Kidney (tissue), 14 donors: Measurements from ENCODE around the gene STX11. TPM values are rescaled to one million over a fixed set of nuclear protein-coding genes. Genes with fewer than 3 reads are reported as not detected.
A peak's percentile ranks its signal among the peaks of the same experiment; 100 is the strongest.

Experiments used
- DNase-seq, 5 donors: peaks; one replicate each; pipeline ENCODE4 v3.0.0-alpha.2; 2013 to 2020
- FAIRE-seq: peaks from 2 replicates; lab custom pipeline; 2012; peaks lifted over from hg19 to GRCh38; lab: Jason Lieb, UNC
- H3K27ac ChIP-seq, 2 donors: one replicate each; pipeline ENCODE4 v1.7.0; 2013; ENCODE audit warnings: low read depth in 2 of 2, low read length in 2 of 2, inconsistent platforms in 1 of 2
- H3K27me3 ChIP-seq: one replicate; pipeline ENCODE4 v1.7.1; 2013; ENCODE audit warnings: low read length, inconsistent platforms; ENCODE audit not compliant: control insufficient read depth, insufficient read depth
- H3K36me3 ChIP-seq, 3 donors: one replicate each; pipeline versions ENCODE4 v1.7.0 to v1.7.1; 2013; ENCODE audit warnings: low read length in 3 of 3, control low read depth in 1 of 3, inconsistent platforms in 1 of 3; ENCODE audit not compliant: insufficient read depth in 3 of 3, control insufficient read depth in 2 of 3
- H3K4me1 ChIP-seq, 3 donors: one replicate each; pipeline versions ENCODE4 v1.7.0 to v1.7.1; 2013; ENCODE audit warnings: low read length in 3 of 3, inconsistent platforms in 1 of 3, low read depth in 1 of 3; ENCODE audit not compliant: control insufficient read depth in 2 of 3, insufficient read depth in 2 of 3
- H3K4me3 ChIP-seq, 3 donors: one replicate each; pipeline versions ENCODE4 v1.7.0 to v1.8.1; 2013; ENCODE audit warnings: low read length in 3 of 3, control low read depth in 1 of 3, inconsistent platforms in 1 of 3
- H3K9ac ChIP-seq, 3 donors: one replicate each; pipeline versions ENCODE4 v1.7.0 to v1.7.1; 2013; ENCODE audit warnings: low read length in 3 of 3, control low read depth in 1 of 3, inconsistent platforms in 1 of 3
- H3K9me3 ChIP-seq, 3 donors: one replicate each; pipeline versions ENCODE4 v1.7.0 to v1.7.1; 2013; ENCODE audit warnings: low read length in 3 of 3, control low read depth in 1 of 3, inconsistent platforms in 1 of 3; ENCODE audit not compliant: control insufficient read depth in 2 of 3, insufficient read depth in 1 of 3
- CTCF ChIP-seq: IDR thresholded peaks from 3 replicates; pipeline ENCODE4 v1.5.1; 2012; ENCODE audit warnings: mild to moderate bottlenecking, moderate library complexity, borderline replicate concordance; ENCODE audit not compliant: insufficient read depth; ENCODE audit errors: extremely low read depth
- intact Hi-C: fragments of 100-400 bp; cut with DNase I; formaldehyde crosslinking; loops from one replicate; pipeline ENCODE4 v1.11.1; 2022
- polyA plus RNA-seq: library from polyadenylated mRNA; stranded (reverse); fragments of 350-450 nt; fragmentation: Illumina TruSeq; extraction: RNeasy Lipid Tissue Mini Kit (QIAGEN cat#74804); gene quantifications from one replicate; pipeline ENCODE4 v1.2.3, GENCODE V29; 2014; ENCODE audit warnings: low read depth, low replicate concordance; ENCODE audit not compliant: insufficient read depth
- total RNA-seq: library from RNA; stranded (reverse); fragmentation: NEBNext Ultra II Directional; extraction: Animal tissue kit (Norgen Biotek cat#: 25700); gene quantifications from one replicate; pipeline ENCODE4 v1.2.1, GENCODE V29; 2021
- donor health status: control.
- donor health status: control.
- donor health status: control.
- donor health status: control.
- donor health status: control.
- donor health status: DM: yes; HTN: yes; CAD: no.
- donor health status: Normal renal cell carcinoma (clear cell type).

Gene STX11
- total and polyA plus RNA-seq, 2 donors from 2014 or later: 2.0 to 6.7 TPM

- FAIRE-seq: no peak
Observed at GRCh38 chr6:144231721-144232120, 81.4 kb downstream of the STX11 start.

GRCh38 chr6:144232176-144232831 lies 82.0 kb downstream of the STX11 start:
- Histone ChIP-seq H3K4me3 (no peak overlapping the region), H3K9ac (no peak overlapping the region), H3K36me3 (no peaks in the 10 kb centered on the region), H3K9me3 (no peaks in the 10 kb centered on the region), H3K27me3 (no peaks in the 10 kb centered on the region), H3K4me1 (no peaks in the 10 kb centered on the region), H3K27ac (no peak overlapping the region)
- intact Hi-C loops: no loop called here
- no peak for FAIRE-seq
- DNase-seq: peak in 2 of 5 donors; percentile 5 to 19
- no peak for TF ChIP-seq CTCF

More at GRCh38 chr6:144231721-144232120, 81.4 kb downstream of the STX11 start:
- no peak for TF ChIP-seq CTCF
- H3K9ac ChIP-seq: no peak overlapping the region
- H3K36me3 ChIP-seq: no peaks in the 10 kb centered on the region
- no peaks in the 10 kb centered on the region for H3K9me3 ChIP-seq
- DNase-seq: no peak
- H3K27me3 ChIP-seq: no peaks in the 10 kb centered on the region
- H3K4me1 ChIP-seq: no peaks in the 10 kb centered on the region
- intact Hi-C loops: no loop called here
- no peak overlapping the region for H3K4me3 ChIP-seq
- H3K27ac ChIP-seq: no peak overlapping the region

GRCh38 chr6:144232832-144233230 lies 82.5 kb downstream of the STX11 start:
- Histone ChIP-seq H3K9ac (no peak overlapping the region), H3K27ac (no peak overlapping the region), H3K36me3 (no peaks in the 10 kb centered on the region), H3K9me3 (no peaks in the 10 kb centered on the region), H3K27me3 (no peaks in the 10 kb centered on the region), H3K4me3 (no peak overlapping the region), H3K4me1 (no peaks in the 10 kb centered on the region)
- TF ChIP-seq CTCF: no peak
- FAIRE-seq (no peak), DNase-seq (no peak)
- intact Hi-C loops: no loop called here

- no peaks in the 10 kb centered on the region for H3K4me1 ChIP-seq
- H3K4me3 ChIP-seq: no peak overlapping the region
- H3K27ac ChIP-seq: no peak overlapping the region
- intact Hi-C loops: no loop called here
- DNase-seq: no peak
- H3K27me3 ChIP-seq: no peaks in the 10 kb centered on the region
- no peak for TF ChIP-seq CTCF
- H3K36me3 ChIP-seq: no peaks in the 10 kb centered on the region
- no peak overlapping the region for H3K9ac ChIP-seq
- H3K9me3 ChIP-seq: no peaks in the 10 kb centered on the region
- FAIRE-seq: no peak
Observed at GRCh38 chr6:144234399-144234798, 84.1 kb downstream of the STX11 start.
